Ramos (cell line): Measurements from ENCODE around the gene OBP2A.
"Not testable (repeated sequence)": the region's sequence is repeated elsewhere in the genome, so short reads cannot be mapped to it uniquely, and the experiment has no call there.

Source experiments
- in situ Hi-C: fragments of 300-500 bp; cut with MboI; formaldehyde crosslinking; loops from one replicate; pipeline ENCODE4 v1.14.3; 2022; ENCODE audit warnings: low sequenced_read_pairs; ENCODE audit not compliant: unreplicated experiment

OBP2A gene

DNA sequence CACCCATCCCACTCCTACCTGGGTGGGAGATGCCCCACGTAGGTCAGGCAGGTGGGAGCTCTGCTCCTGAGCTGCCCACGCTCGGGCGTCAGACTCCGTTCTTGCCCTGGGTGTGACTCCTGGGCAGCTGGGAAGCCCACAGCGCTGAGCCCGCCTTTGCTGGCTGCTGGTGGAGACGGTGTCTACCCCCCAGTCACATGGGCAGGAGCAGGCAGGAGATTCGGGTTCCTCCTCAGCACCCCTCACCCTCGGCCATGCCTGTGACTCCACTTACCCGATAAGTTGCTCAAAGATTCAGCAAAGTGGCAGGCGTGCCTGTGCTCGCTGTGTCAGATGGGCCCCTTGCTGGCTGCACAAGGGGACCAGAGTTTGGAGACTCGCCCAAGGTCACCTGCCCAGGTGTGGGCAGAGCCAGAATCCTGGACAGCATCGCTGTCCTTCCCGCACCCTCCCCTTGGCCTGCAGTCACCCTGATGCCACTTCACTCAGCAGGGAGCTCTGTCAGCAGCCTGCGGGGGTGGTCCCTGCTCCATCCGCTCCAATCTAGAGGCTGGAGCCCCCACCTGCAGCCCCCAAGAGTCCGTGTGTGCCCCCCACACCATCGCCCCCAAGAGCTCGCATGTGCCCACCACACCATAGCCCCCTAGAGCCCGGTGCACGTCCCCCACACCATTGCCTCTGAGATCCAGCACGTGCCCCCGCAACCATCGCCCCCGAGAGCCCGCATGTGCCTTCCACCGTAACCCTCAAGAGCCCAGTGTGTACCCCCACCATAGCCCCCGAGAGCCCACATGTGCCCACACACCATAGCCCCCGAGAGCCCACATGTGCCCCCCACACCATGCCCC lies 20.5 kb upstream of the OBP2A start:
- in situ Hi-C loops: no loop called here

GRCh38 chr9:135526089-135526729 lies 19.7 kb upstream of the OBP2A start:
- in situ Hi-C loops: no loop called here

DNA sequence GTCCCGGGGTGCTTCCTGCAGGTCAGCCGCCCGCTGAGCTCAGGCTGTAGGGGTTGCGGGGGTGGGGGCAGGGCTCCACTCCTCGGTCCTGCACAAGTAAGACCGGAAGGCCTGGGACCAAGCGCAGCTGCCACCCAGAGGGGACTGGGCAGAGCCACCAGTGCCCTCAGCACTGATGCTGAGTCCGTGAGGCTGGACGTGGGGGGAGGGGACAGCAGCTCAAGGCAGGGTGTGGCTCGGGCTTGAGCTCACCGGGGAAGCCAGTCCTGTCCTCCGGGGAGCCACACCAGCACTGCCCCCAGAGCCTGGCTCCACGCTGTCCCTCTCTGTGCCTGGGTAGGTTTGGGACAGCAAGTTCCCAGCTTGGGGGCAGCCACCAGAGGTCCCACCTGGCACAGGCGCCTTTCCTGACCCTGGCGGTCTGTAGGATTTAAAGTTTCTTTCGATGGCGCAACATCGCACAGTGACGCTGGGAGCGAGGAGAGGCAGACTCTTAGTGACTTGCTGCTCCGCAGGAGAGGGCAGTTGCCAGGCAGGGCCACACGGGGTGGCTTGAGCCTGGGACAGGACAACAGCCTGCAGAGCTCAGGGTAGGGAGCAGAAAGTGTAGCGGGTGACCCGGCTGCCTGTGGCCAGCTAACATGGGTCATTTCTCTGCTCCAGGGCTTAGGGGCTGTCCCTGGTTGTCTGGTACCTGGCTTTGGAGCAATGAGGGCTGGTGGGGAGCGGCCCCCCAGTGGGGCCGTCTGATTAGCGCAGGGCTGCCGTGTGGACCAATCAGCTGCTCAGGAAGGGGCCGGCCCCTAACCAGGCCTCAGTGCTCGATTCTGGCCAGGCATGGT lies 19.0 kb upstream of the OBP2A start:
- in situ Hi-C loops: no loop called here

DNA sequence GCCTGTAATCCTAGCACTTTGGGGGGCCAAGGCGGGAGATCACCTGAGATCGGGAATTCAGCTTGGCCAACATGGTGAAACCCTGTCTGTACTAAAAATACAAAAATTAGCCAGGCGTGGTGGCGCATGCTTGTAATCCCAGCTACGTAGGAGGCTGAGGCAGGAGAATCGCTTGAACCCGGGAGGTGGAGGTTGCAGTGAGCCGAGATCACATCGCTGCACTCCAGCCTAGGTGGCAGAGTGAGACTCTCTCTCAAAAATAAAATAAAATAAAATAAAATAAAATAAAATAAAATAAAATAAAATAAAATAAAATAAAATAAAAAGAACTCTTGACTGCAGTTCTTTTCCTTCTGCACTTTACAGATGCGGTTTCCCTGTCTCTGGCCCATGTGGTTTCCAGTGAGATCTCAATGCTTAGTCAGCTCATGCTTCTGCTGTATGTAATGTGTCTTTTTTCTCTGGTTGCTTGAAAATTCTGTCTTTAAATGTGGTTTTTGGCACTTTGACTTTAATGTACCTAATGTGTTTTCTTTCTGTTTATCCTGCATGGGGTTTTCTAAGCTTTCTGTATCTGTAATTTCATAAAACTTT lies 17.0 kb upstream of the OBP2A start:
- in situ Hi-C loops: not testable (repeated sequence)

DNA sequence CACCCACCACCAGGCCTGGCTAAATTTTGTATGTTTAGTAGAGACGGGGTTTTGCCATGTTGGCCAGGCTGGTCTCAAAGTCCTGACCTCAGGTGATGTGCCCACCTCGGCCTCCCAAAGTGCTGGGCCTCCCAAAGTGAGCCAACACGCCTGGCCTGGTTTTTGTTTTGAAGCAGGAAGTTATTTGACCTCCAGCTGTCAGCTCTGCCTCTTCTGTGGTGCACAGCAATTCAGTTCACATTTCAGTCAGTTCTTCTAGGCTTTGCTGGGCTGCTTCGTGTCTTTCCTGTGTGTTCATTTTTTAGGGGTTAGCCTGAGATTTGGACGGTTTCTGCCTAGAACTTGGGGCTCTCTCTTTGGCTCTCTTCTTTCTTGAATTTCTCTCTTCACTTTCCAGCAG lies 15.8 kb upstream of the OBP2A start:
- in situ Hi-C loops: no loop called here

- in situ Hi-C loops: no loop called here
Measured at GRCh38 chr9:135531096-135531495, 14.8 kb upstream of the OBP2A start.

DNA sequence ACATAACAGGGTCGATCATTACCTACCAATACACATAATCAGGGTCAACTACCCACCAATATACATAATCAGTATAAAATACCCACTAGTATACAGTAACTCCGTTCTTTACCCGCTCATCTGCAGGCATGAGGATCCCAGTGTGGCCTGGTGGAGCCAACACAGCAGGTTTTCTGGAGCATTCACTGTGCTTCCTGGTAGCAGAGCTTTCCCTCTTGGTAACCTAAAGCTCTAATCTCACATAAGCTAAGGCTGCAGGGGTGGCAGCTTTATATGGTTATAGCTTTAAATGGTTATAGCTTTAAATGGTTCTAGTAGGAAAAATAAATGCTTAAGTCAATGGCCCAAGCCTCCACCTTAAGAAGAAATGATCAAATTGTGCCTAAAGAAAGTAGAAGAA lies 12.8 kb upstream of the OBP2A start:
- in situ Hi-C loops: no loop called here

- in situ Hi-C loops: no loop called here
Measured at GRCh38 chr9:135533674-135534073, 12.3 kb upstream of the OBP2A start.

DNA sequence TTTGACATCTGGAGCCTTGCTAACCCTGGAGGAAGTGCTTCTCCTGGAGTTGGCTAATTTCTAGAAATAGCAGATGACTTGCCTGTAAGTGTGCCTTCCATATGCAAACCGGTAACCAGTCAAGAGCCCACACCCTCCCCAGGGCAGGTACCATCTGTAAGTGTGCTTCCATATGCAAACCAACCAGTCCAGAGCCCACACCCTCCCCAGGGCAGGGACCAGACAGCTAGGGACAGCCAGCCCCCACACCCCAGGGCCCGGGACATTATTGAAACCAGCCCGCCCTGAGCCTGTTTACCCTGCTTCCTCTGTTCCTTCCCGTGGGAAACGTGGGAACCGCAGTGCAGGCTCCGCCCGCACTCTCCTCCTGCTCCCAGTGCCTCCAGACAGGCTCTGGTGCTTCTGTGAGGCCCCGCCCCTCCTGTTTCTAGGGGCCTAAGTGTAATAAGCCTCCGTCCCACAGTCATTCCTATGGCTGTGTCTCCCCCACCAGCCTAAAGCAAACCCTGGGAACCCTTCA lies 11.7 kb upstream of the OBP2A start:
- in situ Hi-C loops: not testable (repeated sequence)

DNA sequence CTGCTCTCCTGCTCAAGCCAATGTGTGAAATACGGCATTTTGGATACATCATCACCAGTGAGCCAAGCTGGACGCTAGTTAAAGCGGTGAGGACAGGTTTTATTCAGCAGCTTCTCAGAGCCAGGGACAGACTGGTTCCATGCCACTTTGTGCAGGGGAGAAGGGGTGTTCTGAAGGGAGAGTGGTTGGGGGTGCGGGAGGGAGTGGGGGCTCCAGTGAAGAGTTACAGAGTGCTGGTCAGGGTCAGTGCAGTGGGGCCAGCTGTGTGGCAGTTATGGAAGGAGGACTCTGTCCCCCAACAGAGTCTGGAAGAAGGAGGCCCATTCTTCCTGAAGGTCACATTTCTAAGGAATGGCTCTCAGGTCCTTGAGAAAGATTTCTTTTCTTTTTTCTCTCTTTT lies 11.1 kb upstream of the OBP2A start:
- in situ Hi-C loops: not testable (repeated sequence)

DNA sequence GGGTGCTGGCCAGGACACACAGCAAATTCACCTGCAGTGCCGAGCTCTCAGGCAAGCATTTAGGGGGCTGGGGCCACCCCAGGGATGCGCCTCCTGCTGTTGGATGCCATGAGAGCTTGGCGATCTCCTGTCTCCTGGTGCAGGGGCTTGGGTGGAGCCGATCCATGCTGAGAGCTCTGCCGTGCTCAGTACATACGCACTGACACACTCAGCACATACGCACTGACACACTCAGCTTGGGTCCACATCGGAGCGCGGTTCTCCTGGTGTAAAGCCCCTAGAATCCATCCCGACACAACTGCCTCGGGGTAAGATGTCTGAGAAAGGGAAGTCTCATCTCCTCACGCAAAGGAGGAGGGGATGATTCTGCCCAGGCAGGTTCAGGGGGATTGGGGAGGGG lies 10.3 kb upstream of the OBP2A start:
- in situ Hi-C loops: not testable (repeated sequence)

DNA sequence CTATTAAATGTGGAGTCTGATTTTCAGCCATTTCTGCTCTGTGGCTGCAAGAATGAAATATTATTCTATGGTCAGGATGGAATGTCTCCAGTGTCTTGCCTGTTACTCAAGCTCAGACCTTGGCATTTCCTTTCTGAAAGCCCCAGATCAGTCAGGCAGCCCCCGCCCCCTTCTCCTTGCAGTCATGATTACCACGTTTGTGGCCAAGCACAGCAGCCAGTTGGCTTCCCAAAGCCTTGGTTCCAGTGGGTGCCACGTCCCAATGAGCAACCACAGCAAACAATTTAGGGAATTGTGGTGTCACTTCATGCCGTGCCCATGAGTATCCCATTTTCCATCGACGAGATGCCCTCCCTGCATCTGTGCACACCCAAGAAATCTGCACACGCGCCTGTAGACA lies 9.7 kb upstream of the OBP2A start:
- in situ Hi-C loops: no loop called here

GRCh38 chr9:135543262-135543894 lies 2.5 kb upstream of the OBP2A start:
- in situ Hi-C loops: not testable (repeated sequence)

DNA sequence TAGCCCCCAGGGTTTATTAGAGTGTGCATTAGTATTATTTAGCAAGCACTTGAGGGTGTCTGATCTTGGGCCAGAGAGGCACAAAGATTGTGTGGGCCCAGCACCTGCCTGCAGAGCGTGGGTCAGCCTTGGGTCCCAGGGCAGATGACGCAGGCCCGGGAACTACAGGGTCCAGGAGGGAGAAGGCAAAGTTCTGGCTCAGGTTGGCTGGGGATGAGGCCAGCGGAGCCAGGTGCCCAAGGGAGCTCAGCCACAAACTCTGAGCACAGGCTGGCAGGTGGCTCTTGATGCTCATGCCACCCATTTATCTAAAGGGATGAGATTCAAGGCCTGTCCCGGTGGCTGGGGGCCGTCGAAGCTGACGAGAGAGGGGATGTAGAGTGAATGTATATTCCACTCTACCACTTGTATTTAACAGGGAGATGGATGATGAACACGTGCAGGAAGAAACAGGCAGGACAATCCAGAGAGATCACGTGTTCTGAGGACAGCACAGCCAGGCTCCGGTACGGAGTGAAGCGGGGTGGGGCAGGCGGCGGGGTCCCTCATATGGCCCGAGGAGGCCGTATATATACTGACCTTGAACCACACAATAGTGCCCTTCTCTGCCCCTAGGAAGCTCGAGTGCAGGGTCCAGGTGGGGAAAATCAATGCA lies 818 bp upstream of the OBP2A start:
- in situ Hi-C loops: no loop called here

DNA sequence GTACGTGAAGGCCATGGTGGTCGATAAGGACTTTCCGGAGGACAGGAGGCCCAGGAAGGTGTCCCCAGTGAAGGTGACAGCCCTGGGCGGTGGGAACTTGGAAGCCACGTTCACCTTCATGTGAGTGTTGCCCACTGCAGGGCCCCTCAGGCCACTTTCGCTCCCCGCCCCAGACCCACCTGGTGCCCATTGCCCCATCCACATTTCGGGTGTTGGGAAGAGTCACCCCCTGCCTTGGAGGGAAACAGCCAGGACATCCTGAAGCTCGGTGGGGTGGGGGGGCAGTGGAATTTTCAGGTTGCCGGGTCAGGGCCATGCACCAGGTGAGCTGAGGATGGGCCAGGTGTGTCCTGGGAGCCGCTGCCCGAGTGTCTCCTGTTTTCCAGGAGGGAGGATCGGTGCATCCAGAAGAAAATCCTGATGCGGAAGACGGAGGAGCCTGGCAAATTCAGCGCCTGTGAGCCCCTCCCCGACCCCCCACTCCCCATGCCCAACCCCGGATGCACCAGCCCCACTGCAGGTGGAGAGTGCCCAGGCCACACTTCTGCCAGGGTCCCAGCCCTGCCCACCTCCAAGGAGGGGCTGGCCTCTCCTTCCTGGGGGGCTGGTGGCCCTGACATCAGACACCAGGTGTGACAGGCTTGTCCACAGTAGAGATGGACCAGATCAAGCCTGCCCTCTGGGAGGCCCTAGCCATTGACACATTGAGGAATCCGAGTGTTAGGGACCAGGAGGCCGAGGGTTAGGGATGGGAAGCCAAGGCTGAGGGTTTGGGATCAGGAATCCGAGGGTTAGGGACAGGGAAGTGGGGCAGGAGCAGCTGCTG lies 1.1 kb downstream of the OBP2A start:
- in situ Hi-C loops: not testable (repeated sequence)

DNA sequence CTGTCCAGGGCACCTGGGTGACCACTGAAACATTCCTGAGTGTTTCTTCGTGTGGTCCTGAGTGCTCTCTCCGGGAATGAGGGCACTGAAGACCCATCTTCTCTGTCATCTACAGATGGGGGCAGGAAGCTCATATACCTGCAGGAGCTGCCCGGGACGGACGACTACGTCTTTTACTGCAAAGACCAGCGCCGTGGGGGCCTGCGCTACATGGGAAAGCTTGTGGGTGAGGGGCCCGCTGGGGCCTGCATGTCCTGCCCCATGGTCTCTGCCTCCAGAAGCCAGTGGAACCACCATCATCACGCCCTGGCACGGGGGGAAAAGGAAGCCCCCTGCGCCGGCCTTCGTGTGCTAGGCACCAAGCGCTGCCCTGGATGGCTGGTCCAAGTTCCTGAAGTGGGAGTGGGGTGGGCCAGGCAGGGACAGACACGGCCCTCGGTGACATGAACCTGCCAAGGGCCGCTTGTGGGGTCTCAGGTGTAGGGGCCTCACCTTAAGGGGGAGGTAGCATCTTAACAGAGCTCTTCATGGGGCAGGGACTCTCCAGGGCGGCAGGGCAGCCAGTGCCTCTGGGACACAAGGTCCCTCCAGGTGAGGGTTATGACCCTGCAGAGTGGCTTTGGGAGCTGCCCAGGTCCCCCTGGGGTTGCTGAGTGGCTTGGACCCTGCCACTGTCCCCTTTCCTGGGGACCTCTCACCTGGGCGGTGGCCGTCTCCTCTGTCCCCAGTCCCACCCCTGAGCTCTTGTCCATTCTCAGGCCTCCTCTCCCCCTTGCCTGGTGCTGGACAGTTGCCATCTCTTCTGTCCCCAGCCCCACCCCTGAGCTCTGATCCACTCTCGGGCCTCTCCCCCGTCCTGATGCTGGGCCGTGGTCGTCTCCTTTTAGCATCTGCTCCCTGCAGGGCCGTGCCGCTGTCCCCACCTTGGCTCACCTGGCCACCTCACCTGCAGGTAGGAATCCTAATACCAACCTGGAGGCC lies 2.1 kb downstream of the OBP2A start:
- in situ Hi-C loops: no loop called here
